ENCODE results near the gene AMZ1.
"Not testable (repeated sequence)": the region's sequence is repeated elsewhere in the genome, so short reads cannot be mapped to it uniquely, and the experiment has no call there.

The AMZ1 gene

GRCh38 chr7:2670171-2670570 is 17.8 kb upstream of the AMZ1 start:
- DNase-seq (ENCODE audit: low spot score) = no peak

- DNase-seq (ENCODE audit: low spot score) = peak; percentile 52
These were observed 17.1 kb upstream of the AMZ1 start for GRCh38 chr7:2670720-2671391.

DNA sequence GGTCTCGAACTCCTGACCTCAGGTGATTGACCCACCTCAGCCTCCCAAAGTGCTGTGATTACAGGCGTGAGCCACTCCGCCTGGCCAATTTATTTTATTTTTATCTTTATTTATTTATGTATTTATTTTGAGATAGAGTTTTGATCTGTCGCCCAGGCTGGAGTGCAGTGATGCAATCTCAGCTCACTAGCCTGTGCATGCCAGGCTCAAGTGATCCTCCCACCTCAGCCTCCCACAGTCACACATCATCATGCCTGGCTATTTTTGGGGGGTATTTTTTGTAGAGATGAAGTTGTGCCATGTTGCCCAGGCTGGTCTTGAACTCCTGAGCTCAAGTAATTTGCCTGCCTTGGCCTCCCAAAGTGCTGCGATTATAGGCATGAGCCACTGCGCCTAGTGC is 14.8 kb upstream of the AMZ1 start:
- not testable (repeated sequence) for DNase-seq (ENCODE audit: low spot score)

- no peak for DNase-seq (ENCODE audit: low spot score)
These were observed 14.1 kb upstream of the AMZ1 start for GRCh38 chr7:2673934-2674333.

GRCh38 chr7:2675256-2675764 is 12.7 kb upstream of the AMZ1 start:
- no peak for DNase-seq (ENCODE audit: low spot score)

- peak; percentile 83 for DNase-seq (ENCODE audit: low spot score)
These were observed 11.4 kb upstream of the AMZ1 start for GRCh38 chr7:2676576-2676975.

- not testable (repeated sequence) for DNase-seq (ENCODE audit: low spot score)
These were observed 9.5 kb upstream of the AMZ1 start for GRCh38 chr7:2678454-2678853.

DNA sequence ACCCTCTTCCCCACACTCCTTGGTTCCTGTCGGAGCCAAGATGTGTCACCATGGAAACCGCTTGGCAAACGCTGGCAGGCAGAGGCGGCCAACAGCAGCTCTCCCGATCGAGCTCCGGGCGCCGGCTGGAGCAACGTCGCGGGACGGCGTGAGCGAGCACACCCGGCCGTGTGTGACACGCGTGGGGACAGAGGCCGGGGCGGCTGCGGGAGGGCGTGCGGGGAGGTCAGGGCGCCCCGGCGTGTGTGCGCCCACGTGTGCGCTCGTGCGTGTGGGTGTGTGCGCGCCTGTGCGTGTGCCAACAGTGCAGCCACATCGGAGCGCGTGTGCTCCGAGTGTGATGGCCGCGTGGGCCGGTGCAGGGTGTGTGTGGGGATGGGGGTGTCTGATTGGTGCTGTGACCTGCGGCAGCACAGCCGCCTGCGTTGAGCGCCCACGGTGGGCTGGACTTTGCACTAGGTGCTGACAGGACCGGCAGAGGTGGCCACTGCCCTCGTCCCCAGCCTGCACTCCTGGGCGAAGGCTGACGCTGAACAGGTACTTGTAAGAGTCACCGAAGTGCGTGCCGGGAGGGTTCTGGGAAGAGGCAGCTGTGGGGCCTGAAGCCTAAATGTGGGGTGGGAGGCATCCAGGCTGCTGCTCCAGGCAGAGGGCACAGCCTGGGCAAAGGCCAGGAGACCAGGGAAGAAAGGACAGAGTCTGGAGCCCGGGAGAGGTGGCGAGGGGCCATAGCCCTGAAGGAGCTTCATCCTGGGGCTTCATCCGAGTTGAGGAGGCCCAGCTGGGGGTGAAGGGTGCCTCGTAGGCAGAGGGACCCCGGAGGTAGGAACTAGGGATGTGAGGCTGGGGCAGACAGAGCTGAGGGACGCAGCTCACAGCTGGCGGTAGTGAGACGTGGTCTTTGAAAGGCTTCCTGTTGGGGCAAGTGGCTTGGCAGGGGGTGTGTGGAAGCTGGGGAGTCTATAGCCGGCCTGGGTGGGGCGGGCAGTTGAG is 8.6 kb upstream of the AMZ1 start:
- DNase-seq (ENCODE audit: low spot score) = not testable (repeated sequence)

GRCh38 chr7:2680256-2680655 is 7.7 kb upstream of the AMZ1 start:
- no peak for DNase-seq (ENCODE audit: low spot score)

- peak; percentile 85 for DNase-seq (ENCODE audit: low spot score)
These were observed 7.1 kb upstream of the AMZ1 start for GRCh38 chr7:2680792-2681490.

DNA sequence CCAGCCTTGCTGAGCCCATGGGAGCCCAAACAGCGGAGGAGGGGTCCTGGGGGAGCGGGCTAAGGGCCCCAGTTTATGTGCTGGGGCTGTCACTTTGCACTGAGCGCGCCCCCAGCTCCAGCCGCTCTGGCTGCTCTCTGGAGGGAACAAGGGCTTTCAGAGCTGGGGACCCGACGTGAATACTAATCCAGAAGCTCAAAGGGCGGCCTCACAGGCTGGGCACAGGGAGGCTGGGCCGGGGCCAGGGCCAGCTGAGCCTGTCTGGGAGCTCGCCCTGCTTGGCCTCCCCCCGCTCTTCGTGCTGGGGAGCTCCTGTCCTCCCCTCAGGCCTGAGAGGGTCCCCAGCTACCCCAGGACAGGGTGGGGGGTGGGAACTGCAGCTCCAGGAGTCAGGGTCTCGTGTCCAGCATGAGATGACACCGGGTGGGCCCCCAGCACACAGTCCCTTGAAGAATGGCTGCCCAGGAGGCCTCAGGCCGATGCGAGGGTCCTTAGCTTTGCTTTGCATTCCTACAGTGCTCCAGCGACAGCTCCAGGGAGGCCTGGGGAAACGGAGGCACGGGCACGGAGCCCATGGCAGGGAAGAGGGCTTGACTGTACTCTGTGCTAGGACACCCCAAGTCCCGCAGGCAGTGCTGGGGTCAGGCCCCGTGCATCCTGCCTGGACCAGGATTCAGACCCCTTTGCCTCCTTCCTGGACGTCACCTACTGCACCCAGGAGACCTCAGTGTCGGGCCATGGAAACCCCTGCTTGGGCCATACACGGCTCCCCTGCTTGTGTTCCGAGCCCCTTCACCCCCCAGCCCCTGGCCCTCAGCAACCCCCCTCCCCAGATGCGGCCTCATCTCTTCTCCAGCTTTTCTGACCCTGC is 5.8 kb upstream of the AMZ1 start:
- no peak for DNase-seq (ENCODE audit: low spot score)

DNA sequence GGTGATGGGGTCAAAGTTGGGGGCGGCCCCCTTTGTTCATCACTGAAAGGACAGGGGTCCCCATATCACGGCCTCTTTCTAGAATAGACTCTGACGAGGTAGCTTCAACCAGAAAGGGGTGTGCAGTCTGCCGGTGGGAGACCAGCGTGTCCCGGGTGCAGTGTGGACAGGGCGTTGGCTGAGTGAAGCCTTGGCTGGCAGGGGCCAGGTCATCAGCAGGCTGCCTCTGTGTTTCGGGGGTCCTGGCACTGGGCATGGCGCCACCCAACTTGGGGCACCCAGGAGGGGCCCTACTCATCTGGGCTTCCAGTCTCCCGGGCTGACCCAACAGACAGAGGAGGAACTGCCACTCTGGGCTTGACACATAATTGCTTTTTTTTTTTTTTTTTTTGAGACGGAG is 3.5 kb upstream of the AMZ1 start:
- DNase-seq (ENCODE audit: low spot score) = no peak

- DNase-seq (ENCODE audit: low spot score) = no peak
These were observed 1.9 kb upstream of the AMZ1 start for GRCh38 chr7:2686101-2686500.

DNA sequence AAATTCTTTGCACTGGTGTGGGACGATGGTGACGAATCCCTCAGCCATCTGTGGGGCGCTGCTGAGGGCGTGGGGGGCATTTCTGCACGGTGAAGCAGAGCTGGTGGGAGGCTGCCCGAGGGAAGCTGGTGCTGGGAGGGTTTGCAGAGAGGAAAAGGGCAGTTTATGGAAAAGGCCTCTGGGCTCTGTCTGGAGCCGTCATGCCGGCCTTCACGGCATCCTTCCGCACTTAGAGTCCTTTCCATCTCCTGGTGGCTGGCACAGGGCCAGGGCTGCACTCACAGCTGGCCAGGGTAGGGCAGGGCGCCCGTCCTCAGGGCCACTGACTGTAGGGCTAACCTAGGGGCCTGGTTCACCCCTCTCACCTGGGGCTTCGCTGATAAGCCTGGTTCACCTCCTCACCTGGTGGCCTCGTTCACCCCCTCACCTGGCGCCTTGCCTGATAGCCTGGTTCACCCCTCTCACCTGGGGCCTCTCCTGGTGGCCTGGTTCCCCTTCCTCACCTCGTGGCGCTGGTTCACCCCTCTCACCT is 598 bp upstream of the AMZ1 start:
- no peak for DNase-seq (ENCODE audit: low spot score)

DNA sequence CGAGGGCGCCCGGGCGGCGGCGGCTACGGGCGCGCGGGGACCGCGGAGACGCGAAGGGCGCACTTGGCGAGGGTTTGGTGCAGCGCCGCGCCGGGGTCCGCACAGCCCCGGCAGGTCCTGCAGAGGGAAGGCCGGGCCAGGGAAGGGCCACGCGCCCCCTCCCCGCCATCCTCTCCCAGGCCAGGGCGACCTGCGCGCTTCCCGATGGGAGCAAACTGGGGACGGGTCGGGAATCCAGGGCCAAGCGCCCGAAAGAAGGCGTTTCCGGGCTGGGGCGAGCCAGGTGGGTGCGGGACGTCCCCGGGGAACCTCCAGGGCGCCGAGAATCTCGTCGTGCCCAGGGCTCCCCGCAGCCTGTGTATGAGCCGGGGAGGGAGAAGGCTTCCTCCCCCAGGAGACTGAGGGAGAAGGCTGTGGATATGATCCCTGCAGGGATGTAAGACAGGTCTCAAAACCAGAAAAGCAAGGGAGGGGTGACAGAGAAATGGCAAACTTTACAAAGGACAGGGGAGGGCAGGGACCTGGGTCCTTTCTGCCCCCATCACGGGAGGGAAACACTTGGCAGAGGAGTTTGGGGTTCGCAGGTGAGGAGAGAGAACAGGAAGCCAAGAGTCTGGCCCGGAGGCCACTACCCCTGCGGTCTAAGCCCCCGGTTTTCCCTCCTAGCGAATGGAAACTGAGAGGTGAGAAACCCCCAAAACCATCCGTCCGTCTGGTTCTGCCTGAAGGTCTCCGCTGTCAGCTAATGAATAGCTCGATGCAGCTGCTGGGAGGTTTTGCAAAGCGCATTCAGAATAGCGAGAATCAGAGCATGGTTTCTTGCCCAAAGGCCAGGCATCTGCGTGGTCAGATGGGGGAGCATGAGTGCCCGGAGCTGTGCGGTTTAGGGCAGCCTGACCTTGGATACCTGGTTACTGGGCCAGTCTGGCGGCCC is 674 bp downstream of the AMZ1 start:
- peak; percentile 19 for DNase-seq (ENCODE audit: low spot score)

- DNase-seq (ENCODE audit: low spot score) = no peak
These were observed 1.4 kb downstream of the AMZ1 start for GRCh38 chr7:2689343-2689847.

- no peak for DNase-seq (ENCODE audit: low spot score)
These were observed 2.1 kb downstream of the AMZ1 start for GRCh38 chr7:2689951-2690705.

DNA sequence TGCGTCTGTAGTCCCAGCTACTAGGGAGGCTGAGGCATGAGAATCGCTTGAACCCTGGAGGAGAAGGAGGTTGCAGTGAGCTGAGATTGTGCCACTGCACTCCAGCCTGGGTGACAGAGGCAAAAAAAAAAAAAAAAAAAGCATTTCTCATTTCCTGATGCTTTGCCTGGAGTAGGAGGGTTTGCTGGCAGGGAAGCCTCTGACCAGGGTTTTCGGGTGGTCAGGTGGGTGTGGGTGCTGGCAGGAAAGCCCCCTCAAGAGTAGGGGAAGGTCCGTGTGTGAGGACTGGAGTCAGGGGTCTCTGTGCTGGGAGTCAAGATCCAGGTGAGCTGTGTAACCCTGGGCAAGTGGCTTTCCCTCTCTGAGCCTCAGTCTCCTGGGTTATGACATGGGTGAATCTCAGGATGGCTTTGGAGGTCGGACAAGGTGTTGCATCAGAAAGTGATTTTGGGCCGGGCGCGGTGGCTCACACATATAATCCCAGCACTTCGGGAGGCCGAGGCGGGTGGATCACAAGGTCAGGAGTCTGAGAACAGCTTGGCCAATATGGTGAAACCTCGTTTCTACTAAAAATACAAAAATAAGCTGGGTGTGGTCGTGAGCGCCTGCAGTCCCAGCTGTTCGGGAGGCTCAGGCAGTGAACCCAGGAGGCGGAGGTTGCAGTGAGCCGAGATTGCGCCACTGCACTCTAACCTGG is 3.2 kb downstream of the AMZ1 start:
- no peak for DNase-seq (ENCODE audit: low spot score)

All from cerebellar cortex (tissue), 1 donor.